Measurements from ENCODE around the gene SYT9. TPM values are rescaled to one million over a fixed set of nuclear protein-coding genes. Genes with fewer than 3 reads are reported as not detected.

Gene SYT9
- total and polyA plus RNA-seq, 9 of the 15 experiments (the other 6 are each of a cell fraction or from before 2014, with no cell fraction given) = 0.01 TPM; not detected in 8

GRCh38 chr11:7437696-7438095 is 186.0 kb downstream of the SYT9 start (continued):
- TF ChIP-seq CEBPZ (IDR thresholded peaks at IDR 0.05; ENCODE audit: borderline replicate concordance, low read depth, low read length) = no peak
- no peak for TF ChIP-seq MECOM (CRISPR knock-in tag; IDR thresholded peaks at IDR 0.05)
- no peak for TF ChIP-seq MYBL2 (IDR thresholded peaks at IDR 0.05; ENCODE audit: low read depth)
- no peak for TF ChIP-seq MYBL2 (CRISPR knock-in tag; IDR thresholded peaks at IDR 0.05; ENCODE audit: borderline replicate concordance)
- TF ChIP-seq RNF219 (CRISPR knock-in tag; IDR thresholded peaks at IDR 0.05) = no peak
- TF ChIP-seq ZBTB5 (IDR thresholded peaks at IDR 0.05) = no peak
